Stimulated activated effector memory CD8-positive, alpha-beta T cell treated with anti-CD3 and anti-CD28 coated beads, Interleukin-12 subunit alpha, Interleukin-12 subunit beta, amount 100 ng/mL, for 72 hours (primary cell): ENCODE results near the gene LRRC63.
"Not testable (repeated sequence)": the region's sequence is repeated elsewhere in the genome, so short reads cannot be mapped to it uniquely, and the experiment has no call there.

Experiments used
- ATAC-seq: fragments of 150-1000 bp; cut with Tn5 transposase; 2 replicates; pipeline ENCODE4 v1.10.0; 2021
- DNase-seq, 2 donors: peaks; one replicate each; pipeline ENCODE4 v3.0.0; 2021 to 2022; ENCODE audit warnings: low spot score in 2 of 2
- H3K27ac Mint-ChIP-seq: one replicate; pipeline ENCODE4 v1.8.0; 2022; ENCODE audit warnings: mild to moderate bottlenecking, mixed read lengths
- H3K36me3 Mint-ChIP-seq: one replicate; pipeline ENCODE4 v1.8.0; 2022; ENCODE audit warnings: mild to moderate bottlenecking, mixed read lengths
- H3K4me1 Mint-ChIP-seq: one replicate; pipeline ENCODE4 v1.8.0; 2022; ENCODE audit warnings: mixed read lengths
- H3K4me3 Mint-ChIP-seq: one replicate; pipeline ENCODE4 v1.8.0; 2022; ENCODE audit warnings: mild to moderate bottlenecking, mixed read lengths
- H3K9me3 Mint-ChIP-seq: one replicate; pipeline ENCODE4 v1.8.0; 2022; ENCODE audit warnings: mixed read lengths

The LRRC63 gene

GRCh38 chr13:46211483-46212351 lies at the start of gene LRRC63:
LRRC63 (plus strand) TSS chr13:46211928; CDS start chr13:46213035, 1,107 bp downstream.
- Mint-ChIP-seq H3K27ac (peak within 1 kb of the TSS; percentile 87), H3K4me3 (peak within 1 kb of the TSS; percentile 78), H3K4me1 (peaks cover 11% of the 10 kb centered on the region), H3K36me3 (no peaks in the 10 kb centered on the region), H3K9me3 (no peaks in the 10 kb centered on the region)
- ATAC-seq, result peak; percentile 99
- peak; percentile 82 to 91 for DNase-seq

GRCh38 chr13:46162741-46163140 lies 49.0 kb upstream of the LRRC63 start:
- Mint-ChIP-seq H3K36me3 (peaks cover 94% of the 10 kb centered on the region), H3K27ac (peak overlapping the region; percentile 84), H3K4me1 (peaks cover 78% of the 10 kb centered on the region), H3K4me3 (peak overlapping the region; percentile 89)
- H3K9me3 Mint-ChIP-seq, DNase-seq, ATAC-seq: not testable (repeated sequence)

- Mint-ChIP-seq H3K4me3 (peak overlapping the region; percentile 89), H3K27ac (peak overlapping the region; percentile 84), H3K36me3 (peaks cover 94% of the 10 kb centered on the region), H3K9me3 (no peaks in the 10 kb centered on the region), H3K4me1 (peaks cover 86% of the 10 kb centered on the region)
- ATAC-seq (no peak), DNase-seq (no peak)
Observed at GRCh38 chr13:46164661-46165060, 47.1 kb upstream of the LRRC63 start.

- ATAC-seq (peak; percentile 92), DNase-seq (no peak)
- Mint-ChIP-seq H3K4me3 (peak overlapping the region; percentile 89), H3K4me1 (peaks cover 86% of the 10 kb centered on the region), H3K9me3 (no peaks in the 10 kb centered on the region), H3K36me3 (peaks cover 94% of the 10 kb centered on the region), H3K27ac (peak overlapping the region; percentile 72)
Observed at GRCh38 chr13:46165485-46166223, 46.1 kb upstream of the LRRC63 start.

- no peaks in the 10 kb centered on the region for H3K9me3 Mint-ChIP-seq
- DNase-seq, result no peak
- peak overlapping the region; percentile 72 for H3K27ac Mint-ChIP-seq
- peak overlapping the region; percentile 89 for H3K4me3 Mint-ChIP-seq
- H3K36me3 Mint-ChIP-seq, result peaks cover 96% of the 10 kb centered on the region
- peak; percentile 32 for ATAC-seq
- peaks cover 86% of the 10 kb centered on the region for H3K4me1 Mint-ChIP-seq
Observed at GRCh38 chr13:46166224-46166584, 45.5 kb upstream of the LRRC63 start.

GRCh38 chr13:46166947-46167610 lies 44.6 kb upstream of the LRRC63 start:
- Mint-ChIP-seq H3K27ac (peak overlapping the region; percentile 88), H3K4me1 (peaks cover 86% of the 10 kb centered on the region), H3K4me3 (peak overlapping the region; percentile 89), H3K9me3 (no peaks in the 10 kb centered on the region), H3K36me3 (peaks cover 96% of the 10 kb centered on the region)
- no peak for DNase-seq
- no peak for ATAC-seq

GRCh38 chr13:46168341-46168740 lies 43.4 kb upstream of the LRRC63 start:
- DNase-seq (no peak), ATAC-seq (peak; percentile 42)
- Mint-ChIP-seq H3K9me3 (no peaks in the 10 kb centered on the region), H3K36me3 (peaks cover 96% of the 10 kb centered on the region), H3K4me3 (peak overlapping the region; percentile 89), H3K4me1 (peaks cover 94% of the 10 kb centered on the region), H3K27ac (peak overlapping the region; percentile 88)

- DNase-seq (no peak), ATAC-seq (peak; percentile 68)
- Mint-ChIP-seq H3K9me3 (no peaks in the 10 kb centered on the region), H3K4me1 (peaks cover 97% of the 10 kb centered on the region), H3K36me3 (peaks cover 96% of the 10 kb centered on the region), H3K4me3 (peak overlapping the region; percentile 89), H3K27ac (peak overlapping the region; percentile 88)
Observed at GRCh38 chr13:46168783-46169182, 42.9 kb upstream of the LRRC63 start.

- DNase-seq, result no peak
- Mint-ChIP-seq H3K4me1 (peaks cover 97% of the 10 kb centered on the region), H3K4me3 (peak overlapping the region; percentile 89), H3K9me3 (no peaks in the 10 kb centered on the region), H3K27ac (peak overlapping the region; percentile 88), H3K36me3 (peaks cover 96% of the 10 kb centered on the region)
- ATAC-seq, result no peak
Observed at GRCh38 chr13:46169758-46170157, 42.0 kb upstream of the LRRC63 start.

GRCh38 chr13:46170268-46170667 lies 41.5 kb upstream of the LRRC63 start:
- Mint-ChIP-seq H3K4me1 (peaks cover 98% of the 10 kb centered on the region), H3K4me3 (peak overlapping the region; percentile 89), H3K36me3 (peaks cover 96% of the 10 kb centered on the region), H3K9me3 (no peaks in the 10 kb centered on the region), H3K27ac (peak overlapping the region; percentile 88)
- ATAC-seq, result no peak
- DNase-seq, result no peak

GRCh38 chr13:46170687-46171086 lies 41.0 kb upstream of the LRRC63 start:
- Mint-ChIP-seq H3K9me3 (no peaks in the 10 kb centered on the region), H3K27ac (peak overlapping the region; percentile 88), H3K4me1 (peaks cover 98% of the 10 kb centered on the region), H3K36me3 (peaks cover 96% of the 10 kb centered on the region), H3K4me3 (peak overlapping the region; percentile 89)
- ATAC-seq (no peak), DNase-seq (no peak)

GRCh38 chr13:46171217-46171616 lies 40.5 kb upstream of the LRRC63 start:
- Mint-ChIP-seq H3K9me3 (no peaks in the 10 kb centered on the region), H3K4me1 (peaks cover 98% of the 10 kb centered on the region), H3K27ac (peak overlapping the region; percentile 88), H3K4me3 (peak overlapping the region; percentile 89), H3K36me3 (peaks cover 96% of the 10 kb centered on the region)
- ATAC-seq, result no peak
- DNase-seq, result no peak

- DNase-seq, result no peak
- peaks cover 98% of the 10 kb centered on the region for H3K4me1 Mint-ChIP-seq
- peak overlapping the region; percentile 89 for H3K4me3 Mint-ChIP-seq
- ATAC-seq, result no peak
- H3K9me3 Mint-ChIP-seq, result no peaks in the 10 kb centered on the region
- peaks cover 97% of the 10 kb centered on the region for H3K36me3 Mint-ChIP-seq
- peak overlapping the region; percentile 88 for H3K27ac Mint-ChIP-seq
Observed at GRCh38 chr13:46171739-46172138, 40.0 kb upstream of the LRRC63 start.

GRCh38 chr13:46172531-46172991 lies 39.2 kb upstream of the LRRC63 start:
- no peaks in the 10 kb centered on the region for H3K9me3 Mint-ChIP-seq
- peaks cover 100% of the 10 kb centered on the region for H3K36me3 Mint-ChIP-seq
- H3K27ac Mint-ChIP-seq, result peak overlapping the region; percentile 88
- ATAC-seq (peak; percentile 79), DNase-seq (no peak)
- H3K4me1 Mint-ChIP-seq, result peaks cover 99% of the 10 kb centered on the region
- H3K4me3 Mint-ChIP-seq, result peak overlapping the region; percentile 89

GRCh38 chr13:46173656-46174055 lies 38.1 kb upstream of the LRRC63 start:
- H3K4me1 Mint-ChIP-seq, result peaks cover 98% of the 10 kb centered on the region
- peak; percentile 75 for ATAC-seq
- peak overlapping the region; percentile 88 for H3K27ac Mint-ChIP-seq
- H3K9me3 Mint-ChIP-seq, result no peaks in the 10 kb centered on the region
- DNase-seq, result no peak
- H3K4me3 Mint-ChIP-seq, result peak overlapping the region; percentile 89
- peaks cover 100% of the 10 kb centered on the region for H3K36me3 Mint-ChIP-seq
